ENCODE measurements around the gene NCAPD2.

NCAPD2 gene, protein sequence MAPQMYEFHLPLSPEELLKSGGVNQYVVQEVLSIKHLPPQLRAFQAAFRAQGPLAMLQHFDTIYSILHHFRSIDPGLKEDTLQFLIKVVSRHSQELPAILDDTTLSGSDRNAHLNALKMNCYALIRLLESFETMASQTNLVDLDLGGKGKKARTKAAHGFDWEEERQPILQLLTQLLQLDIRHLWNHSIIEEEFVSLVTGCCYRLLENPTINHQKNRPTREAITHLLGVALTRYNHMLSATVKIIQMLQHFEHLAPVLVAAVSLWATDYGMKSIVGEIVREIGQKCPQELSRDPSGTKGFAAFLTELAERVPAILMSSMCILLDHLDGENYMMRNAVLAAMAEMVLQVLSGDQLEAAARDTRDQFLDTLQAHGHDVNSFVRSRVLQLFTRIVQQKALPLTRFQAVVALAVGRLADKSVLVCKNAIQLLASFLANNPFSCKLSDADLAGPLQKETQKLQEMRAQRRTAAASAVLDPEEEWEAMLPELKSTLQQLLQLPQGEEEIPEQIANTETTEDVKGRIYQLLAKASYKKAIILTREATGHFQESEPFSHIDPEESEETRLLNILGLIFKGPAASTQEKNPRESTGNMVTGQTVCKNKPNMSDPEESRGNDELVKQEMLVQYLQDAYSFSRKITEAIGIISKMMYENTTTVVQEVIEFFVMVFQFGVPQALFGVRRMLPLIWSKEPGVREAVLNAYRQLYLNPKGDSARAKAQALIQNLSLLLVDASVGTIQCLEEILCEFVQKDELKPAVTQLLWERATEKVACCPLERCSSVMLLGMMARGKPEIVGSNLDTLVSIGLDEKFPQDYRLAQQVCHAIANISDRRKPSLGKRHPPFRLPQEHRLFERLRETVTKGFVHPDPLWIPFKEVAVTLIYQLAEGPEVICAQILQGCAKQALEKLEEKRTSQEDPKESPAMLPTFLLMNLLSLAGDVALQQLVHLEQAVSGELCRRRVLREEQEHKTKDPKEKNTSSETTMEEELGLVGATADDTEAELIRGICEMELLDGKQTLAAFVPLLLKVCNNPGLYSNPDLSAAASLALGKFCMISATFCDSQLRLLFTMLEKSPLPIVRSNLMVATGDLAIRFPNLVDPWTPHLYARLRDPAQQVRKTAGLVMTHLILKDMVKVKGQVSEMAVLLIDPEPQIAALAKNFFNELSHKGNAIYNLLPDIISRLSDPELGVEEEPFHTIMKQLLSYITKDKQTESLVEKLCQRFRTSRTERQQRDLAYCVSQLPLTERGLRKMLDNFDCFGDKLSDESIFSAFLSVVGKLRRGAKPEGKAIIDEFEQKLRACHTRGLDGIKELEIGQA (N-terminal part only)

DNA sequence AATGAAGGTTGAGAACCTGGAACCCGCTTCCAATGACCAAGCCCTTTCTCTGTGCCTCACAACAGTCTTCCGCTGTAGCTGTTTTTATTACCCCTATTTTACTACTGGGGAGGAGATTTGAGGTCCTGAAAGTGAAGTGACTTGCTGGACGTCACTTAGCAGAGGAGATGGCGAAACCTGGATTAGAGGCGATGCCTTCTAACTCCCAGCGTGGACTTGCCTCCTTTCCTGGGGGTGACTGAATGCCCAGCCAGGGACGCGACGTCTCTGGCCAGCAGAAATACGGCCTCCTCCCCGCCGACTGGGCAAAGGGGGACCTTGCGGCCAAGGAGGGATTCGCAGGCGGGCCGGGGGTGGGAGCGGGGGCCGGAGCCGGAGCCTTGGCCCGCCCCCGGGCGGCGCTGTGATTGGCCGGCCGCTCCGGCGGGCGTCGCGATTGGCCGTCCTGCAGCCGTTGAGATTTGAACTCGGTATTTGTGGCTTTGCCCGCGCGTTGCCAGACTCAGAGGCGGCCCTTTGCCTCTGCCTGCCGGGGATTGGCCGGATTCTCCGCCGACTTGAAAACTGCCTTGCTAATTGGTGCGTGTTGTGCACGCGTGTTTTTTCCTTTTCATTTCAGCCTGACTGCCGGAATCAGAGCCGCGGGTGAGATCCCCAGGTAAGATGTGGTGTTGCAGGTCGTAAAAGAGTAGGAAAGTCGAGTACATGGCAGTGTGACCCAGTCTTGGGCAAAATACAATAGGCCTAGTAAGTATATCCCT lies at the start of gene NCAPD2:
NCAPD2 (plus strand) TSS at position 606 of the 761 bp plus-strand sequence. CDS start 997 bp downstream, outside the sequence.
- H3K4me3 ChIP-seq (ENCODE audit: low read depth, low read length): peak within 1 kb of the TSS; percentile 76
- peak; percentile 97 for DNase-seq
- peaks cover 52% of the 10 kb centered on the region for H3K36me3 ChIP-seq
- no peaks in the 10 kb centered on the region for H3K9me3 ChIP-seq (ENCODE audit: severe bottlenecking)
- TF ChIP-seq, protein P1, sequence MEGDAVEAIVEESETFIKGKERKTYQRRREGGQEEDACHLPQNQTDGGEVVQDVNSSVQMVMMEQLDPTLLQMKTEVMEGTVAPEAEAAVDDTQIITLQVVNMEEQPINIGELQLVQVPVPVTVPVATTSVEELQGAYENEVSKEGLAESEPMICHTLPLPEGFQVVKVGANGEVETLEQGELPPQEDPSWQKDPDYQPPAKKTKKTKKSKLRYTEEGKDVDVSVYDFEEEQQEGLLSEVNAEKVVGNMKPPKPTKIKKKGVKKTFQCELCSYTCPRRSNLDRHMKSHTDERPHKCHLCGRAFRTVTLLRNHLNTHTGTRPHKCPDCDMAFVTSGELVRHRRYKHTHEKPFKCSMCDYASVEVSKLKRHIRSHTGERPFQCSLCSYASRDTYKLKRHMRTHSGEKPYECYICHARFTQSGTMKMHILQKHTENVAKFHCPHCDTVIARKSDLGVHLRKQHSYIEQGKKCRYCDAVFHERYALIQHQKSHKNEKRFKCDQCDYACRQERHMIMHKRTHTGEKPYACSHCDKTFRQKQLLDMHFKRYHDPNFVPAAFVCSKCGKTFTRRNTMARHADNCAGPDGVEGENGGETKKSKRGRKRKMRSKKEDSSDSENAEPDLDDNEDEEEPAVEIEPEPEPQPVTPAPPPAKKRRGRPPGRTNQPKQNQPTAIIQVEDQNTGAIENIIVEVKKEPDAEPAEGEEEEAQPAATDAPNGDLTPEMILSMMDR (IDR thresholded peaks at IDR 0.05; ENCODE audit: low read depth, low read length): no peak
- H3K27ac ChIP-seq: peak within 1 kb of the TSS; percentile 99
- H3K27me3 ChIP-seq (ENCODE audit: insufficient read depth, low read depth, severe bottlenecking): no peaks in the 10 kb centered on the region

DNA sequence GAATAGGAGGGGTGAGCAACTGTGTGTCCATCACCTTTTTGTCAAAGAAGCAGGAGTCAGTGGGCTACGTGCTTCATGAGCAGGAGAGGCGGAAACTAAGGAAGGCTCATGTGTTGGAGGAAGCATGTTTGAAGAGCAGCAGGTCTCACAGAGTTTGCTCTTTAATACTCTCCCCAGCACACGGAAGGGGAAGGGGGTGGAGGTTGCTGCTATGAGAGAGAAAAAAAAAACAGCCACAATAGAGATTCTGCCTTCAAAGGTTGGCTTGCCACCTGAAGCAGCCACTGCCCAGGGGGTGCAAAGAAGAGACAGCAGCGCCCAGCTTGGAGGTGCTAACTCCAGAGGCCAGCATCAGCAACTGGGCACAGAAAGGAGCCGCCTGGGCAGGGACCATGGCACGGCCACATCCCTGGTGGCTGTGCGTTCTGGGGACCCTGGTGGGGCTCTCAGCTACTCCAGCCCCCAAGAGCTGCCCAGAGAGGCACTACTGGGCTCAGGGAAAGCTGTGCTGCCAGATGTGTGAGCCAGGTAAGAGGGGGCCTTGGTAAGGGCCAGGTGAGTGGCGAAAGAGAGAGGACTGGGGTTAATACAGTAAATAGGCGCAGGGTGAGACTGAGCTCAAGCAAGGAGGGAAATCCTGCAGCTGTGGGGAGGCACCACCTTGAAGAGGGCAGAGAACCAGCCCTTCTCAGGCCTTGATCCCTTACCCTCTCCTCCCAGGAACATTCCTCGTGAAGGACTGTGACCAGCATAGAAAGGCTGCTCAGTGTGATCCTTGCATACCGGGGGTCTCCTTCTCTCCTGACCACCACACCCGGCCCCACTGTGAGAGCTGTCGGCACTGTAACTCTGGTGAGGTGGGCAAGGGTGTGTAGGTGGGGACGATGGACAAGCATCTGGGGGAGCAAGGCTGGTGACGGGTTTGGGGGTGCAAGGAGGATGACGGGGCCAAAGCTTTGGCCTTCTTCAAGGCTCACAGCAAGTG lies 48.9 kb upstream of the NCAPD2 start, which contains the start of gene CD27:
CD27 (plus strand) TSS at position 252 of the 985 bp plus-strand sequence; CDS start at position 393, 141 bp downstream.
- H3K4me3 ChIP-seq (ENCODE audit: low read depth, low read length): no peak within 1 kb of the TSS
- no peak within 1 kb of the TSS for H3K27ac ChIP-seq
- no peaks in the 10 kb centered on the region for H3K9me3 ChIP-seq (ENCODE audit: severe bottlenecking)
- H3K27me3 ChIP-seq (ENCODE audit: insufficient read depth, low read depth, severe bottlenecking): no peaks in the 10 kb centered on the region
- no peak for DNase-seq
- H3K36me3 ChIP-seq: peaks cover 2% of the 10 kb centered on the region; the same call in 1 of the 2 replicates
- TF ChIP-seq, protein P1 (IDR thresholded peaks at IDR 0.05; ENCODE audit: low read depth, low read length): no peak

DNA sequence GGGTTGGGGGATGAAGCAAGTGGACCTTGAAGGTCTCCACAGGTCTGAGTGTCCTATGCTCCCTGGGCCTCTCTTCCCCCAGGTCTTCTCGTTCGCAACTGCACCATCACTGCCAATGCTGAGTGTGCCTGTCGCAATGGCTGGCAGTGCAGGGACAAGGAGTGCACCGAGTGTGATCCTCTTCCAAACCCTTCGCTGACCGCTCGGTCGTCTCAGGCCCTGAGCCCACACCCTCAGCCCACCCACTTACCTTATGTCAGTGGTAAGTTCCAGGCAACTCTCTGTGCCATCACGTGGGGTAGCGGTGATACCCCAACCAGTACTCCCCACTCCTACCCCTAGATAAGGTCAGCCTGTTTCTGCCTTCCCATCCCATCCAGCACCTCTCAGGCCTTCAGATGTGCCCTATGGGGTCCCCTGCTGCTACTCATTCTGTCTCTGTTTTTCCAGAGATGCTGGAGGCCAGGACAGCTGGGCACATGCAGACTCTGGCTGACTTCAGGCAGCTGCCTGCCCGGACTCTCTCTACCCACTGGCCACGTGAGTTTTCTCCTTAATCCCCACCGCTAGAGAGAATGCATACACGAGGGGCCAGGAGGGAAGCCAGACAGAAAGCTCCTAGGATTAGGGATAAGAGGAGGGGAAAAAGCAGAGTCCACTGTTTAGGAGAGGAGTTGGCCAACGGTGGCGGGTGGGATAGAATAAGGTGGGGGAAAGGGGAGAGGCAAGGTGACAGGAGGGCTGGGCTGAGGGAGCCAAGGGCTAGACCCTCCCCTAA lies 43.6 kb upstream of the NCAPD2 start:
- TF ChIP-seq, protein P1 (IDR thresholded peaks at IDR 0.05; ENCODE audit: low read depth, low read length): no peak
- H3K27me3 ChIP-seq (ENCODE audit: insufficient read depth, low read depth, severe bottlenecking): no peaks in the 10 kb centered on the region
- no peaks in the 10 kb centered on the region for H3K9me3 ChIP-seq (ENCODE audit: severe bottlenecking)
- H3K27ac ChIP-seq: peak overlapping the region; percentile 94
- peak overlapping the region; percentile 65 for H3K4me3 ChIP-seq (ENCODE audit: low read depth, low read length)
- peak; percentile 85 for DNase-seq
- peaks cover 2% of the 10 kb centered on the region; the same call in 1 of the 2 replicates for H3K36me3 ChIP-seq

DNA sequence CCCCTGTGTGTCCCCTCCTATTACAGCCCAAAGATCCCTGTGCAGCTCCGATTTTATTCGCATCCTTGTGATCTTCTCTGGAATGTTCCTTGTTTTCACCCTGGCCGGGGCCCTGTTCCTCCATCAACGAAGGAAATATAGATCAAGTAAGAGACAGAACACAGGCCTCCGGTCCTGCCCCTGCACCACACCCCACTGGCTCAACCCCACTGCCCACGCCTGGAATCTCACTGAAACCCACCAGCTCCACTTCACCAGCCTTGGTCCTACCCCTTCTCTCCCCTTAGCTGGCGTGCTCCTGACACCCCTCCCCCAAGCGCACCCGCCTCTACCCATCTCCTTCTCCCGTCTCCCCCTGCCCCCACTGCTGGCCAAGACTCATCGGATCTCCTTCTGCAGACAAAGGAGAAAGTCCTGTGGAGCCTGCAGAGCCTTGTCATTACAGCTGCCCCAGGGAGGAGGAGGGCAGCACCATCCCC lies 43.0 kb upstream of the NCAPD2 start:
- Histone ChIP-seq H3K27me3 (ENCODE audit: insufficient read depth, low read depth, severe bottlenecking) (no peaks in the 10 kb centered on the region), H3K4me3 (ENCODE audit: low read depth, low read length) (peak overlapping the region; percentile 65), H3K27ac (peak overlapping the region; percentile 94), H3K36me3 (peaks cover 2% of the 10 kb centered on the region; the same call in 1 of the 2 replicates), H3K9me3 (ENCODE audit: severe bottlenecking) (no peaks in the 10 kb centered on the region)
- TF ChIP-seq, protein P1 (IDR thresholded peaks at IDR 0.05; ENCODE audit: low read depth, low read length): no peak
- DNase-seq: peak; percentile 68

Measured in WERI-Rb-1 (cell line).